Spleen (tissue), 11 donors: ENCODE measurements around the gene S100A4. TPM values are rescaled to one million over a fixed set of nuclear protein-coding genes. Genes with fewer than 3 reads are reported as not detected.

ENCODE experiments used
- DNase-seq: peaks from one replicate; pipeline ENCODE4 v3.0.0-alpha.2; 2020
- H3K27ac ChIP-seq, 8 donors: fragments of 200-600 bp; sonication (generic) in 7 of 8; 1 replicate in 4 of 8; 2 replicates in 4 of 8; pipeline versions ENCODE4 v1.5.0 to v1.8.0; 2016 to 2021; ENCODE audit warnings: inconsistent platforms in 4 of 8, mild to moderate bottlenecking in 4 of 8, moderate library complexity in 1 of 8
- H3K27me3 ChIP-seq, 7 donors: fragments of 200-600 bp; sonication (generic) in 6 of 7; replicated peaks in 1 of 7; 1 replicate in 4 of 7; 2 replicates in 3 of 7; pipeline versions ENCODE4 v1.5.0 to v1.8.0; 2016 to 2021; ENCODE audit warnings: inconsistent platforms in 3 of 7, mild to moderate bottlenecking in 1 of 7
- H3K36me3 ChIP-seq, 6 donors: fragments of 200-600 bp; sonication (generic) in 5 of 6; 1 replicate in 4 of 6; 2 replicates in 2 of 6; pipeline versions ENCODE4 v1.5.0 to v1.8.0; 2016 to 2021; ENCODE audit warnings: inconsistent platforms in 2 of 6
- H3K4me1 ChIP-seq, 6 donors: fragments of 200-600 bp; sonication (generic) in 5 of 6; 1 replicate in 3 of 6; 2 replicates in 3 of 6; pipeline versions ENCODE4 v1.5.0 to v1.8.0; 2016 to 2021; ENCODE audit warnings: inconsistent platforms in 3 of 6
- H3K4me3 ChIP-seq, 8 donors: fragments of 200-600 bp; sonication (generic) in 7 of 8; 1 replicate in 4 of 8; 2 replicates in 4 of 8; pipeline versions ENCODE4 v1.5.0 to v1.8.0; 2016 to 2021; ENCODE audit warnings: inconsistent platforms in 4 of 8, mild to moderate bottlenecking in 4 of 8, moderate library complexity in 2 of 8
- H3K9me3 ChIP-seq, 8 donors: fragments of 200-600 bp; sonication (generic) in 7 of 8; 1 replicate in 4 of 8; 2 replicates in 4 of 8; pipeline versions ENCODE4 v1.5.0 to v1.8.0; 2016 to 2021; ENCODE audit warnings: inconsistent platforms in 4 of 8
- POLR2A ChIP-seq, 3 donors: fragments of 450-650 bp; IDR thresholded peaks; one replicate each; pipeline ENCODE4 v1.5.1; 2017; ENCODE audit warnings: antibody characterized with exemption in 3 of 3, mild to moderate bottlenecking in 1 of 3
- POLR2AphosphoS5 ChIP-seq, 3 donors: sonication (generic); formaldehyde crosslinking; IDR thresholded peaks; one replicate each; pipeline ENCODE4 v1.5.1; 2017; ENCODE audit warnings: antibody characterized with exemption in 3 of 3
- WGBS, 5 donors: extraction: QIAGEN DNeasy Blood & Tissue Kit in 3 of 5; methylation state at CpG; one replicate each; pipeline versions ENCODE4 v1.1.5 to v1.1.7; 2013 to 2018; 5-methylcytosine and 5-hydroxymethylcytosine counted together
- intact Hi-C: fragments of 100-400 bp; cut with DNase I; formaldehyde crosslinking; loops from one replicate; pipeline ENCODE4 v1.15.0; 2023; ENCODE audit warnings: low total_unique reads
- polyA plus RNA-seq, 3 donors: library from polyadenylated mRNA; stranded (reverse); fragments of 200-250 nt; gene quantifications; one replicate each; pipeline ENCODE4 v1.2.1, GENCODE V29; 2013
- total RNA-seq, 7 donors: library from RNA; depleted of rRNA in 3 of 7; stranded (reverse); fragments of >200 nt in 3 of 7; fragmentation: NEBNext Ultra II Directional in 4 of 7; extraction: Animal tissue kit (Norgen Biotek cat#: 25700) in 4 of 7; gene quantifications; one replicate each; pipeline versions ENCODE4 v1.1.0 to v1.2.1, GENCODE V29; 2016 to 2021
- TF ChIP-seq, protein P1 (sequence below), 11 experiments: fragments of 200-600 bp in 7 of 11; fragments of 450-650 bp in 4 of 11; sonication (generic) in 4 of 11; IDR thresholded peaks in 8 of 11; conservative IDR thresholded peaks in 3 of 11; 1 replicate in 7 of 11; 2 replicates in 4 of 11; pipeline versions ENCODE4 v1.4.0 to v1.8.0; 2016 to 2021; ENCODE audit warnings: antibody characterized with exemption in 11 of 11, inconsistent platforms in 4 of 11, mild to moderate bottlenecking in 1 of 11
- donor health status: healthy with polysubstance abuse.
- donor health status: DM: no; HTN: no; CAD: no; lungs with moderate emphysema.
- donor health status: DM: no; HTN: no; CAD: no.
- donor health status: Bipolar disorder and iron deficiency.
- donor health status: healthy.
- donor health status: DM: no; HTN: no; CAD: no.
- donor health status: DM: yes; HTN: yes; CAD: no.

S100A4 gene
- total and polyA plus RNA-seq, 10 donors, result 161 to 755 (median 321) TPM

DNA sequence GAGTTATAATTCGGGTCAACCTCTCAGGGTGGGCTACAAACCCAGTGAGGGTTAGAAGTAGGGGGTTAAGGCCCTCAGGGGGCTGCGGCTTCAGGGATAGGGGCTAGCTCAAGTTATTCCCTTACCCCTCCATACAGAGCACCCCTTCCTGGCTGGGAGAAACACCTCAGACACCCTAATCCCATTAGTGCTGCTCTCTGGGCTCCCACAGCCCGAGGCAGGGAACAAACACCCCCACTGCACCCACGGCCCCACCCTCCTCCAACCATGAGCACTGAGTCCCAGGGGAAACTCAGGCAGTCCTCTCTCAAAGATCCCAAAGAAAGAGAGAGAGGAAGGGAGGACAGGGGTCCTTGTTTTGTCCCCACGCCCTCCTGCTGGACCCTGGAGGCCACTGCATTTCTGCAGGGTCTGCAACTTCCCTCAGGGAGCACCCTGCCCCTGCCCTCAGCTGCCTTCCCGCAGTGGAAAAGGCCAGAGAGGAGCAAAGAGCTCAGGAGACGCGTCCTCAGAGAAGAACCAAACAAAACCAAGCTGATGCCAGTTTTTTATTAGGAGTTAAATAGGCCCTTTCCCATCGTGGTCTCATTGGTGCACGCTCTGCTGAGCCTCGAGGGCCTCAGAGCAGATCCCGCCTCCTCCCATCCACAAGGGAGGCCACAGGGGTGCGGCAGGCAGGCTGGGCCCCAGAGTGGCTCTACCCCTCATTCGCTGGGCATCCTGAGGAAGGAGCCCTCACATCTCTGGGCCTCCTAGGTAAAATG is 1.4 kb upstream of the S100A4 start:
- TF ChIP-seq POLR2AphosphoS5 (IDR thresholded peaks at IDR 0.05) (no peak), POLR2A (IDR thresholded peaks at IDR 0.05) (no peak)
- TF ChIP-seq, protein P1, sequence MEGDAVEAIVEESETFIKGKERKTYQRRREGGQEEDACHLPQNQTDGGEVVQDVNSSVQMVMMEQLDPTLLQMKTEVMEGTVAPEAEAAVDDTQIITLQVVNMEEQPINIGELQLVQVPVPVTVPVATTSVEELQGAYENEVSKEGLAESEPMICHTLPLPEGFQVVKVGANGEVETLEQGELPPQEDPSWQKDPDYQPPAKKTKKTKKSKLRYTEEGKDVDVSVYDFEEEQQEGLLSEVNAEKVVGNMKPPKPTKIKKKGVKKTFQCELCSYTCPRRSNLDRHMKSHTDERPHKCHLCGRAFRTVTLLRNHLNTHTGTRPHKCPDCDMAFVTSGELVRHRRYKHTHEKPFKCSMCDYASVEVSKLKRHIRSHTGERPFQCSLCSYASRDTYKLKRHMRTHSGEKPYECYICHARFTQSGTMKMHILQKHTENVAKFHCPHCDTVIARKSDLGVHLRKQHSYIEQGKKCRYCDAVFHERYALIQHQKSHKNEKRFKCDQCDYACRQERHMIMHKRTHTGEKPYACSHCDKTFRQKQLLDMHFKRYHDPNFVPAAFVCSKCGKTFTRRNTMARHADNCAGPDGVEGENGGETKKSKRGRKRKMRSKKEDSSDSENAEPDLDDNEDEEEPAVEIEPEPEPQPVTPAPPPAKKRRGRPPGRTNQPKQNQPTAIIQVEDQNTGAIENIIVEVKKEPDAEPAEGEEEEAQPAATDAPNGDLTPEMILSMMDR (IDR thresholded peaks at IDR 0.05 in 8 of 11, conservative IDR thresholded peaks at IDR 0.05 in 3 of 11), result no peak
- intact Hi-C loops, result no loop called here
- Histone ChIP-seq H3K27ac (peak overlapping the region in 4 of 8 donors; percentile 84 to 93 (median 90)), H3K36me3 (peaks cover 0 to 26% (median 0%) of the 10 kb centered on the region in 6 donors), H3K9me3 (no peaks in the 10 kb centered on the region), H3K4me1 (peaks cover 24 to 97% (median 69%) of the 10 kb centered on the region in 6 donors), H3K27me3 (no peaks in the 10 kb centered on the region), H3K4me3 (no peak overlapping the region)
- 79 to 90% (median 83%) methylated on average over 13 to 14 of the region's 14 CpGs for WGBS, 5 donors
- peak; percentile 68 for DNase-seq

DNA sequence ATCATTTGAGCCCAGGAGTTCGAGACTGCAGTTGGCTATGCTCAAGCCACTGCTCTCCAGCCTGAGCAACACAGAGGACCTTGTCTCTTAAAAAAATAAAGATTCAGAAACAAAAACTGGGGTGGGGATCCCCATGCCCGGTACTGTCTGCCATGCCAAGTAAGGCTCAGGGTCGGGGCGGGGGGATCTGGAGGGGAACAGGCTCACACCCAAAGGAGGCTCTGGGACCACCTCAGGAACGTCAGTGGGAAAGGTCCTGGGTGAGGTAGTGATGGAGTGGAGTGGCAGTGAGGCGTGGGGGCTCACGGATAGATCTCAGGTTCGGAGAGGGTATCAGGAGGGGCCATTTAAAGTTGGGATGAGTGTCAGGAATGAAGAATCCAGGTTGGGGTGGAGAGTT is 765 bp upstream of the S100A4 start:
- intact Hi-C loops, result no loop called here
- peaks cover 0 to 26% (median 0%) of the 10 kb centered on the region in 6 donors for H3K36me3 ChIP-seq
- TF ChIP-seq POLR2AphosphoS5 (IDR thresholded peaks at IDR 0.05) (no peak), POLR2A (IDR thresholded peaks at IDR 0.05) (no peak)
- TF ChIP-seq, protein P1 (IDR thresholded peaks at IDR 0.05 in 8 of 11, conservative IDR thresholded peaks at IDR 0.05 in 3 of 11), result no peak
- H3K4me3 ChIP-seq, result peak overlapping the region in 2 of 8 donors; percentile 60 to 76
- H3K4me1 ChIP-seq, result peaks cover 24 to 100% (median 75%) of the 10 kb centered on the region in 6 donors
- DNase-seq, result peak; percentile 67
- H3K9me3 ChIP-seq, result no peaks in the 10 kb centered on the region
- no peaks in the 10 kb centered on the region for H3K27me3 ChIP-seq
- WGBS, 5 donors, result 90 to 96% (median 91%) methylated on average over 8 of the region's 8 CpGs
- peak overlapping the region; percentile 74 to 93 (median 84) for H3K27ac ChIP-seq

DNA sequence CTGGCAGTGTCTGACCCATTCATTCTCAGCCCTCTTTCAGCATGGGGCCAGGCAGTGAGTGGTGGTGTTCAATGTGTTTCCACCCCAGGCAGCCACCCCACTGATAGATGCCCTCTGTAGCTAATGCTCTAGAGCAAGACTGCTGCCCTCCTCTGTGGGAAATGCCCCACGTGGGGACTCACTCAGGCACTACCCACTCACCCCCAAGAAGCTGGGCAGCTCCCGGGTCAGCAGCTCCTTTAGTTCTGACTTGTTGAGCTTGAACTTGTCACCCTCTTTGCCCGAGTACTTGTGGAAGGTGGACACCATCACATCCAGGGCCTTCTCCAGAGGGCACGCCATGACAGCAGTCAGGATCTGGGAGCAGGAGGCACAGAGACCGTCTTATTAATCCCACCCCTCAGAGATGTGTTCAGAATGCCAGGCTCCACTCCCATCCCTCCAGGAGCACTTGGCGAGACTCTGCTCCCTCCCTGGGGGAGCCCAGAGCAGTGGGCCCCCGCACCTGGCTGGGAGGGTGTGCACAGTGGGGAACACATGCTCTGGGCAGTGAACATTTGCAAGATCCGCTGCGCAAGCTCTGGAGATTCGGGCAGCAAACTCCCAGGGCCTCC is 1.0 kb downstream of the S100A4 start:
- TF ChIP-seq POLR2A (IDR thresholded peaks at IDR 0.05), result no peak
- no peak for TF ChIP-seq POLR2AphosphoS5 (IDR thresholded peaks at IDR 0.05)
- H3K4me3 ChIP-seq, result peak overlapping the region; percentile 9 to 76 (median 52)
- peaks cover 0 to 26% (median 0%) of the 10 kb centered on the region in 6 donors for H3K36me3 ChIP-seq
- H3K4me1 ChIP-seq, result peaks cover 30 to 100% (median 85%) of the 10 kb centered on the region in 6 donors
- WGBS, 5 donors, result 45 to 70% (median 54%) methylated on average over 9 to 10 of the region's 10 CpGs
- no peaks in the 10 kb centered on the region for H3K27me3 ChIP-seq
- no peaks in the 10 kb centered on the region for H3K9me3 ChIP-seq
- peak overlapping the region; percentile 74 to 93 (median 84) for H3K27ac ChIP-seq
- intact Hi-C loops, result no loop called here
- DNase-seq, result no peak

DNA sequence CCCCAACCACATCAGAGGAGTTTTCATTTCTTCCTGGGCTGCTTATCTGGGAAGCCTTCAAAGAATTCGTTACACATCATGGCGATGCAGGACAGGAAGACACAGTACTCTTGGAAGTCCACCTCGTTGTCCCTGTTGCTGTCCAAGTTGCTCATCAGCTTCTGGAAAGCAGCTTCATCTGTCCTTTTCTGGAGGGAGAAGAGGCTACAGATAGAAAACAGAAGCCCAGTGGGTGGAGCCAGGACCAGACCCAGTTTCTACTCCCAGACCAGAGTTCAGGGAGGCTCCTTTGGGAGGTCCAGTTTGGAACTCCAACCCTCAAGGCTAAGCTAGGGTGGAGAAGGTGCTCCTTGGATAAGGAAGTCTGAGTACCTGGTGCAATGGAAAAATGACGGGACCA is 1.9 kb downstream of the S100A4 start:
- peak; percentile 34 for DNase-seq
- Histone ChIP-seq H3K27ac (peak overlapping the region in 6 of 8 donors; percentile 81 to 93 (median 86)), H3K4me1 (peaks cover 30 to 93% (median 78%) of the 10 kb centered on the region in 6 donors), H3K36me3 (peaks cover 0 to 26% (median 0%) of the 10 kb centered on the region in 6 donors), H3K4me3 (peak overlapping the region in 3 of 8 donors; percentile 57 to 76 (median 60)), H3K27me3 (no peaks in the 10 kb centered on the region), H3K9me3 (no peaks in the 10 kb centered on the region)
- WGBS, 5 donors, result 77 to 87% (median 79%) methylated on average over 4 of the region's 4 CpGs
- no peak for TF ChIP-seq POLR2A (IDR thresholded peaks at IDR 0.05)
- TF ChIP-seq, protein P1 (IDR thresholded peaks at IDR 0.05 in 8 of 11, conservative IDR thresholded peaks at IDR 0.05 in 3 of 11), result no peak
- no peak for TF ChIP-seq POLR2AphosphoS5 (IDR thresholded peaks at IDR 0.05)
- intact Hi-C loops, result no loop called here
